Duodenal mucosa (tissue), 2 donors: Measurements from ENCODE around the gene NCMAP.
A peak's percentile ranks its signal among the peaks of the same experiment; 100 is the strongest.
"Not testable (repeated sequence)": the region's sequence is repeated elsewhere in the genome, so short reads cannot be mapped to it uniquely, and the experiment has no call there.

Source experiments
- H3K27ac ChIP-seq: one replicate; pipeline ENCODE4 v1.7.0; 2013; ENCODE audit warnings: low read depth, low read length
- H3K27me3 ChIP-seq, 2 donors: one replicate each; pipeline ENCODE4 v1.7.0; 2013; ENCODE audit warnings: low read length in 2 of 2, control low read depth in 1 of 2; ENCODE audit not compliant: insufficient read depth in 2 of 2, control insufficient read depth in 1 of 2
- H3K36me3 ChIP-seq, 2 donors: one replicate each; pipeline ENCODE4 v1.7.0; 2013; ENCODE audit warnings: low read length in 2 of 2, control low read depth in 1 of 2; ENCODE audit not compliant: insufficient read depth in 2 of 2, control insufficient read depth in 1 of 2
- H3K4me1 ChIP-seq, 2 donors: one replicate each; pipeline ENCODE4 v1.7.0; 2013; ENCODE audit warnings: low read length in 2 of 2, control low read depth in 1 of 2; ENCODE audit not compliant: insufficient read depth in 2 of 2, control insufficient read depth in 1 of 2
- H3K4me3 ChIP-seq, 2 donors: one replicate each; pipeline ENCODE4 v1.7.0; 2013; ENCODE audit warnings: low read length in 2 of 2, low read depth in 1 of 2
- H3K9ac ChIP-seq, 2 donors: one replicate each; pipeline ENCODE4 v1.7.0; 2013; ENCODE audit warnings: low read length in 2 of 2, low read depth in 1 of 2
- H3K9me3 ChIP-seq, 2 donors: one replicate each; pipeline ENCODE4 v1.7.0; 2013; ENCODE audit warnings: low read length in 2 of 2, control low read depth in 1 of 2; ENCODE audit not compliant: control insufficient read depth in 1 of 2

The NCMAP gene

GRCh38 chr1:24555591-24556413 is at the start of gene NCMAP:
TSS of gene NCMAP (plus strand) at chr1:24556087. CDS start at chr1:24595431, 39,344 bp downstream.
- peak within 1 kb of the TSS; percentile 54 to 72 for H3K9ac ChIP-seq
- H3K27me3 ChIP-seq: peaks cover 0 to 3% of the 10 kb centered on the region in 2 donors
- H3K27ac ChIP-seq: no peak within 1 kb of the TSS
- H3K9me3 ChIP-seq: no peaks in the 10 kb centered on the region
- peak within 1 kb of the TSS; percentile 69 for H3K4me3 ChIP-seq
- H3K36me3 ChIP-seq: no peaks in the 10 kb centered on the region
- H3K4me1 ChIP-seq: peaks cover 22 to 40% of the 10 kb centered on the region in 2 donors

GRCh38 chr1:24506691-24507381 is 49.1 kb upstream of the NCMAP start:
- Histone ChIP-seq H3K36me3 (no peaks in the 10 kb centered on the region), H3K27me3 (no peaks in the 10 kb centered on the region), H3K9me3 (no peaks in the 10 kb centered on the region), H3K9ac (peak overlapping the region in 1 of 2 donors; percentile 34), H3K4me3 (peak overlapping the region; percentile 18 to 33), H3K4me1 (peaks cover 26% of the 10 kb centered on the region in 2 donors), H3K27ac (no peak overlapping the region)

GRCh38 chr1:24507405-24507804 is 48.5 kb upstream of the NCMAP start:
- no peaks in the 10 kb centered on the region for H3K27me3 ChIP-seq
- peak overlapping the region in 1 of 2 donors; percentile 34 for H3K9ac ChIP-seq
- H3K4me1 ChIP-seq: peaks cover 25 to 26% of the 10 kb centered on the region in 2 donors
- no peaks in the 10 kb centered on the region for H3K36me3 ChIP-seq
- H3K9me3 ChIP-seq: no peaks in the 10 kb centered on the region
- H3K4me3 ChIP-seq: peak overlapping the region in 1 of 2 donors; percentile 18
- H3K27ac ChIP-seq: no peak overlapping the region

- Histone ChIP-seq H3K27ac (no peak overlapping the region), H3K9me3 (no peaks in the 10 kb centered on the region), H3K27me3 (no peaks in the 10 kb centered on the region), H3K4me1 (peaks cover 18 to 20% of the 10 kb centered on the region in 2 donors), H3K9ac (no peak overlapping the region), H3K4me3 (no peak overlapping the region), H3K36me3 (no peaks in the 10 kb centered on the region)
Observed at GRCh38 chr1:24508911-24509310, 47.0 kb upstream of the NCMAP start.

- no peaks in the 10 kb centered on the region for H3K4me1 ChIP-seq
Observed at GRCh38 chr1:24513706-24514105, 42.2 kb upstream of the NCMAP start.

GRCh38 chr1:24514946-24515345 is 40.9 kb upstream of the NCMAP start:
- Histone ChIP-seq H3K36me3 (no peaks in the 10 kb centered on the region), H3K27me3 (no peaks in the 10 kb centered on the region), H3K9me3 (no peaks in the 10 kb centered on the region), H3K27ac (no peak overlapping the region), H3K4me3 (no peak overlapping the region), H3K4me1 (no peaks in the 10 kb centered on the region), H3K9ac (no peak overlapping the region)

More at GRCh38 chr1:24513706-24514105, 42.2 kb upstream of the NCMAP start:
- H3K4me3 ChIP-seq: no peak overlapping the region
- H3K27ac ChIP-seq: no peak overlapping the region
- no peak overlapping the region for H3K9ac ChIP-seq
- no peaks in the 10 kb centered on the region for H3K27me3 ChIP-seq
- no peaks in the 10 kb centered on the region for H3K36me3 ChIP-seq
- no peaks in the 10 kb centered on the region for H3K9me3 ChIP-seq

GRCh38 chr1:24515671-24516209 is 40.1 kb upstream of the NCMAP start:
- not testable (repeated sequence) for H3K9me3 ChIP-seq, H3K36me3 ChIP-seq, H3K4me1 ChIP-seq, H3K9ac ChIP-seq, H3K4me3 ChIP-seq, H3K27ac ChIP-seq, H3K27me3 ChIP-seq

- Histone ChIP-seq H3K4me3 (no peak overlapping the region), H3K27ac (no peak overlapping the region), H3K36me3 (no peaks in the 10 kb centered on the region), H3K9me3 (no peaks in the 10 kb centered on the region), H3K4me1 (no peaks in the 10 kb centered on the region), H3K27me3 (no peaks in the 10 kb centered on the region), H3K9ac (no peak overlapping the region)
Observed at GRCh38 chr1:24516506-24516905, 39.4 kb upstream of the NCMAP start.

- Histone ChIP-seq H3K4me1 (no peaks in the 10 kb centered on the region), H3K9ac (no peak overlapping the region), H3K36me3 (peaks cover 0 to 5% of the 10 kb centered on the region in 2 donors), H3K27me3 (no peaks in the 10 kb centered on the region), H3K9me3 (no peaks in the 10 kb centered on the region), H3K4me3 (no peak overlapping the region), H3K27ac (no peak overlapping the region)
Observed at GRCh38 chr1:24517898-24518297, 38.0 kb upstream of the NCMAP start.

GRCh38 chr1:24520282-24520681 is 35.6 kb upstream of the NCMAP start:
- H3K27me3 ChIP-seq, H3K9ac ChIP-seq, H3K27ac ChIP-seq, H3K36me3 ChIP-seq, H3K4me1 ChIP-seq, H3K9me3 ChIP-seq, H3K4me3 ChIP-seq: not testable (repeated sequence)
